HG03060 (cell line): ENCODE data around the gene STARD10.

Source experiments
- ATAC-seq: cut with Tn5 transposase; IDR thresholded peaks from one replicate; pipeline ENCODE4 v1.9.1; 2021; ENCODE audit warnings: low read depth, moderate number of reproducible peaks; ENCODE audit not compliant: unreplicated experiment

The STARD10 gene

DNA sequence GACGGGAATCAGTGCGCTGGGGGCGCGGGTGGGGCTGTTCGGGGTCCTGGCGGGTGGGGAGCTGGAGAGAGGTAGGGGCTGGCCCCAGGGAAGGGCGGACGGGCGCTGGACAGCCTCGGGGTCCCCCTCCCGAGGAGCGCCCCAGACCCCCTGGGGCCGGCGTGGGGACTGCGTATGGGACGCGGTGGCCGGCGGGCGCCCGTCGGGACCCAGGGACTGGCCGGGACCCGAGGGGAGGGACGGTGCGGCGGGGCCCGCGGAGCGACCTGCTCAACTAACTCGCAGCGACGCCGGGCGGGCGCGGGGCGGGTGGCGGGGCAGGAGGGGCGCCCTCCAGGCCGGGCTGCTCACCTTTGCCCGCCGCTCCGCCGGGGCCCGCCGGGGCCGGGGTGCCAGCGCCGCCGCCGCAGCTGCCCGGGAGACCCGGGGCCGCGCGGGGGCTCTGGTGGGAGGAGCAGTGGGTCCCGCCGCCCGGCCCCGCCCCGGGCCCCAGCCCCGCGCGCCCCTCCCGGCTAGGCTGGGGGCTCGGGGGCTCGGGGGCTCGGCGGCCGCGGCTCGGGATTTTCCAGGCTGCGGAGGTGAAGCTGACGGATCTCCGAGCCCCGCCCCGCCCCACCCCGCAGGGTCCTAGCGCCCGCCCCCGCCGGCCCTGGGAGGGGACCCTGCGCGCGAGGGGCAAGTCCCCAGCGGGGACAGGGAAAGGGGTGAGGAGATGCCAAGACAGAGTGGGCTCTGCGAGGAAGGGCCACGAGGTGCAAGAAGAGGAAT lies 12.3 kb downstream of the STARD10 start:
- no peak for ATAC-seq

DNA sequence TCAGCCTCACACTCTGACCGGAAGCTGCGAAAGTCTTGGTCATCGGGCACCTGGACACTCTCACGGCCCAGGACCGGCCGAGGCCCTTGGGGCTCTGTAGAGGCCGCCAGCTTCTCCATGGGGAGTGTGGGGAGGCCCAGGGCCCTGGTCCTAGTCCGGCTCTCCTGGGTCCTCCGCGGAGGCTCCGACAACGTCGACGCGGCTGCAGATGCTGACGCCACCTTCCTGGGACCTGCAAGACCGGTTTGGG lies 12.9 kb downstream of the STARD10 start:
- ATAC-seq: no peak

DNA sequence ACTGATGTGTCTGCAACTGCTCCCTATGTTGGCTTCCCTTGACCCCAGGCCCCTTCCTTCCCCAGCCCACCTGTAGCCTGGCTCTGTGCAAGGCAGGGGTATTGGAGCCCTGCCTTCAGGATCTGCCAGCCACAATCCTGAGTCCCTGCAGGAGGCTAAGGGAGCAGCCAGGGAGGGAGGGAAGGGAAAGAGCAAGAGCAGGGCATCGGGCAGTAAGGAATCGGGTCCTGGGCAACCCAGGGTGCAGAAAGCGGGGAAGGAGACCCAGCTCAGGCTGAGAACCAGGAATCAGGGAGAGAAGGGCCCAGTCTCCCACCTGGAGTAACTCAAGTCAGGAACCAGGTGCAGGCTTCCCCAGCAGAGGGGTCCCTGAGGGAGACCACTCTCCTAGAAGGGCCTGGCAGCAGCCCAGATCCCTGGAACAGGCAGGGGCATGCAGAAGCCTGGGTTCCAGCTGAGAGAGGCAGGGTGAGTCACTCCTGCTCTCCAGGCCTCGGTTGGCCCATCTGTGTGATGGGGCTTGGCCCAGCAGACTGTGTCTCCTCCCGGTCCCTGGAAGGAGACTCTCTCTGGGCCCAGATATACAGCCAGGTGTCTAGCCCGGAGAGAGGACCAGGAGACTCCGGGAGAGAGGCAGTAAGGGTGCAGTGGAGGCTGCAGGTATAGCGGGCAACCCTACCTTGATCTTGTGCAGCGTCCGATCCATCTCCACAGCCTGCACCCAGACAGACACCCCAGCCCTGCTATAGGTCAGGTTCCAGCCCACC lies 13.4 kb downstream of the STARD10 start:
- no peak for ATAC-seq

DNA sequence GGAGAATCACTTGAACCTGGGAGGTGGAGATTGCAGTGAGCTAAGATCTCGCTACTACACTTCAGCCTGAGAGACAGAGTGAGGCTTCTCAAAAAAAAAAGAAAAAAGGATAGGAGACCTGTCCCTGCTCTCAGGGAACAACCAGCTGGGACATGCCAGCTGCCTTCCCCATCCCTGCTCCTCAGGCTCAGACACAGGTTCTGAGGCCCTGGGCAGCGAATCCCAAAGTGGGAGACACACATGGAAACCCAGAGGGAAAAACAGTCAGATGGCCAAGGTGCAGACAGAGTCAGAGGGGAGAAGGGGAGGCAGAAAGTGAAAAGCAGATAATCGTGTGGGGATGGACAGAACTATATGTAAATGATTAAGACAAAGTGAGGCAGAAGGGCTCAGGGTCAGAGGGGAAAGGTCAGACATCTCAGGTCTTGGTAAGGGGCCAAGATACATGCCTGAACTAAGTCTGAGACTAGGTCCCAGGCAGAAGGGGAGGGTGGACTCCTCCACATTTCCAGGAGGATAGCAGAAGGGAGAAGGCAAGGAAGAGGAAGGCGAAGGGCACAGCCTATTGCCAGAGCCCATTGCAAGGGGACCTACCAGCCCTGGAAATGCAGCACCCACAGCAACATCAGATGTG lies 14.2 kb downstream of the STARD10 start:
- no peak for ATAC-seq

DNA sequence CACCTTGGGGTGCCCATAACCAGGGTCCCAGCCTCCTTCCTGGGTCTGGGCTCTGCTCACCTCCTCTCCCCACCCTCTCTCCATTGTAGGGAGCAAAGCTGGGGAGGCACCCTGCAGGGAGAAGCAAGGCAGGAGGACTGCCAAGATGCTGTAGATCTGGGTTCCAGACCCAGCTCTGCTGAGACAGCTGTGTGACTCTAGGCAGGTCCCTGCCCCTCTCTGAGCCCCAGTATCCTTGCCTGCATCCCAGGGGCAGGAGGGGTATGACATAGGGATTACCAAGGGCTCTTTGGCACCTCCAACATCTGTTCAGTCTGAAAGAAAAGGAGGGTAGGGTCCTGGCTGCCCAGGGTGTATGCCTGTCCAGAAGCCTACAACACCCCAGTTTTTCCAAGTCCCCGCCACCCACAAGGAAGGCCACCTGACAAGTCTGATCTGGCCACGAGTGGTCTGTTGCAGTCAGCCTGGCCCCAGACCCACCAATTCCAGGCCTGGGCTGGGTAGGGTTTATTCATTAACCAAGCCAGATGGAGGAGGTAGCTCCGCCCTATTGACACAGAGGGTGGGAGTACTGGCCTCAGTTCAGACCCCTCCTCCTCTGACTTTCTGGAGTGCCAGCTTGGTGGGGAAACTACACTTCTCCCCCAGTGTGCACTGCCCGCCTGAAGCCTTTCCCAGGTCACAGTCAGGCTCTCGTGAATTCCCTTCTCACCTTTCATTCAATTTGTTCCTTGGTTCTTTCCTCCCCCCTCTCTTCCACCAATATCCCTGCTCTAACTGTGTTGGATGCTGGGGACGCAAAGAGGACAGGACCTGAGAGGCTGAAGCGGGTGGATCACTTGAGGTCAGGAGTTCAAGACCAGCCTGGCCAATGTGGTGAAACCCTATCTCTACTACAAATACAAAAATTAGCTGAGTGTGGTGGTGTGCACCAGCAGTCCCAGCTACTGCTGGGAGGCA lies 15.0 kb downstream of the STARD10 start:
- ATAC-seq: no peak

DNA sequence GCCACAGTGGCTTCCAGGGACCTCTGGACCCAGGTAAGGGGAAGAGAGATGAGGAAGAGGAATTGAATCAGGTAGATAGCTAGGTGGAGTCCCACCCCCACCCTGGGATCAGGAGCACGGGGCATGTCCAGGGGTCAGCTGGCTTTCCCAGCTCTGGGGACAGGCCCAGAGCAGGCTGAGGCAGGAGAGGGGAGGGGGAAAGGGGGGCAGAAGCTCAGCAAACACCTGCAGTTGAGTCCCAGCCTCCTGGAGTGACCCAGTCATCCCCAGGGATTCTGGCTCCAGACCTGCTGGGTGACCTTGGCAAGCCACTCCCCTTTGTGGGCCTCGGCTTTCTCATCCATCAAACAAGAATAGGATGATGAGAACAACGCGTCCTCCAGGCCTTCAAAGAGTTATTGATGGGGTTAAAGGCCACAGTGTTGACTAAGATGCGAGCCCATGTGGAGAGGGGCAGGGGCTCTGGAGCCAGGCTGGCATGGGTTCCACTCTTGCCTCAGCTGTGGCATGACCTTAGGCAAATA lies 16.0 kb downstream of the STARD10 start:
- ATAC-seq: no peak

DNA sequence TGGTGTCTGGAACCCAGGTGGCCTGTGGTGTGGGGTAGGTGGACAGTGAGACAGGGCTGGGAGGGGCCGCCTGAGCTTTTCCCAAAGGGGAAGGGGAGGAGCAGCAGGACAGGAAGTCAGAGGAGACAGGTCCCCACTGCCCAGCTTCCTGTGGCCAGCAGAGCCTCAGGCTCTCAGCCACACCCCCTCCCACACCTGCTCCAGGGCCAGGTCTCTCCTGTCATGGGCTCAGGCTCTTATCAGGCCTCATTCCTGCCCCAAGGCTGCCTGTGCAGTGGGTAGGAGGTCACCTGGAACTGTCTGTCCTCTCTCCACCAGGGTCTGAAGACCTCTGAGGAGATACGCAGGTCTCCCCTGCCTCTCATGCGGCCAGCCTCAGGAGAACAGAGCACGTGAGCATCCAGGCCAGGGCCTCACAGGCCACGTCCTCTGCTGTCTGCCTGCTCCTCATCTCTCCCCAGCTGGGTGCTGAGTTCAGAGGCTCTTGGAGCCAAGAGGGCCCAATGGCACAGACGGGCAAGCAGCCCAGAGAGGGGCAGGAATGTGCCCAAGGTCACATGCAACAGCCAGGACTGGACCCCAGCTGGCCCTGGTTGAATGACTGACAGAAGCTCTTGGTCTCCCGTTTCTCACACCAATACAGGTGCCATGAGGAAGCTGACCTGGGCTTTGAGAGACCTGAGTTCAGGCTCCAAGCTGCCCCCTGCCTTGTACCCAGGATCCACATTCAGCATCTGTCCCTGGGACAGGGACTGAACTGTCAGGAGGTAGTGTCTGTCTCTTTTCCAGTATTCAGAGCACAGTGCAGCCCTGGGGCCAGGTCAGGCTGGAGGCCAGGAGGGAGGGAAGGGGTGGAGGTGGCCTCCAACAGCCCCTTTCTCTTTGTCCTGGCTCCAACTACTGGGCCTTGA lies 16.7 kb downstream of the STARD10 start:
- ATAC-seq: no peak

DNA sequence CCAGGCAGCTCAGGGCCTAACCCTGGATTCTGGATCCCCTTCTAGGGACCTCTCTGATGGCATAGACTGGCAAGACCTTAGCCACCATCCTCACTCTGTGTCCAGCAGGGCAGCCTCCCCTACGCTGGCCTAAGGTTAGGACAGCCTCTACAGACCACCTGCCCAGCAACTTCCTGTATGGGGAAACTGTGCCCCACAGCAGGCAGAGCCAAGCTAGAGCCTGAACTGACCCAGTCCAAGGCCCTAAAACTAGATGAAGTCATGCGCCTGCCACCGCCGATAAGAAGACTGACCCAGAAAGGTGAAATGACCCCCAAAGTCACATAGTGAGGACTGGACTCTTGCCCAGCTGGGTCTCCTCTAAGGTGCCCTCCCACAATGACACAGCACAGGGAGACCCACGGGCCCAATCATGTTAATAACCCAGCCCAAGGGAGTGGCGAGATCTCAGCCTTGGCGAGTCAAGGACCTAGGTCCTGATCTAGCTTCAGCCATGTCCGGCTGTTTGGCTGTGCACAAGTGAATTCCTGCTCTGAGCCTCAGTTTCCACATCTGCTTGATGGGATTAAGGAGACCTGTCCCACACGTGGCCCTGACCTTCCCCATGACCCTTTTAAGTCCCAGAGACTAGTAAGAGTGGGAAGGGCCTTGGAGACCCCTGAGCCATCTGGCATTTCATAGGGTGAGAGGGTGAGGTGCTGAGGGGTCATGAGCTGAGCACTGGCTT lies 17.6 kb downstream of the STARD10 start:
- no peak for ATAC-seq

DNA sequence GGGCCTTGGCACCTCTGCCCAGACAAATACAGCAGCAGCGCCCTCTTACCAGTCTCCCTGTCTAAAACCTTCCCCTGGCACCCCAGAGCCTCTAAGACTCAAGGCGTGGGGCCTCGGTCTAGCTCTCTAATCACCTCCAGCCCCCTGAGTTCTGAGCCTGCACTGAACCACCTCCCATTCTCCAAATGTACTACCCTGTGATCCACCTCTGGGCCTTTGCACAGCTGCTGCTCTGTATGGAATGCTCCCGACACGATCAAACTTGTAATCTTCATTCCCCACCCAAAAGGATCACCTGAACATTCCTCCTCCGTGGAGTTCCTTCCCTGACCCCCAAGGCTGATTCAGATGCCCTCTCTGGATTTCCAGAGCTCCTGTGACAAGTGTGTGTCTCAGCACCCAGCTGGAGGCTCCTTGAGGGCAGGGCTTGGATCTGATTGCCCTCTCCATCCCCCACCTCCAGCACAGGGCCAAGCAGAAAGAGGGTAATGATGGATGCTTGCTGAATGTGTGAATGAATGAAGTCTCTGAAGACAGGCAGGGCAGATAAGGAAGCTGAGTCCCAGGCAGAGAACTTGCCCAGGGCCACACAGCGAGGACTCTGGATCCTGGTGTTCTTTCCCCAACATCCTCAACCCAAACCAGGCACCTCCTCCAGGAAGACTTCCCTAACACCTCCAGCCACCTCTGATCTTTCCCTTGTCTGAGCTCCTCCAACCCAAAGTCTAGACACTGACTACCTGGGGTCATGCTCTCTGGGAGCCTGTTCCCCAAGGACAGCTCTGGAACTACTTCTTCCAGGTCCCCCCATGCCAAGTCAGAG lies 18.3 kb downstream of the STARD10 start:
- ATAC-seq: no peak

DNA sequence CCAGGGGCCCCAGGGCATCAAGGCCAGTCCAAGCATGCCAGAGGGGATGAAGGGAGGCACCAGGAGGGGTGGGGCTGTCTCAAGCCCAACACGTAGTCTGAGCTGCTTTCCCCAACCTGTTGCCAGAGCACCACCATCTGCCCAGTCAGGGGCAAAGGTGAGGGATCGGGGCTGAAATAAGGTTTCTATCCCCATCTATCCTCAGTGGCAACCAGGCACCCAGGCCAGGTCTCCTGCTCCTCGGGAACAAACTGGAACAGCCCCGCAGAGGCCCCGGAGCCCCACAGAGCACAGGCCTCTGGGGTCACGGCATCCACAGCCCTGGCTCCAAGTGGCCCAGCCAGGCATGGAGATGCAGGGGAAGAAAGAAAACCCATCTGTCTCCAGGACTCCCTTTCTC lies 19.3 kb downstream of the STARD10 start:
- no peak for ATAC-seq

DNA sequence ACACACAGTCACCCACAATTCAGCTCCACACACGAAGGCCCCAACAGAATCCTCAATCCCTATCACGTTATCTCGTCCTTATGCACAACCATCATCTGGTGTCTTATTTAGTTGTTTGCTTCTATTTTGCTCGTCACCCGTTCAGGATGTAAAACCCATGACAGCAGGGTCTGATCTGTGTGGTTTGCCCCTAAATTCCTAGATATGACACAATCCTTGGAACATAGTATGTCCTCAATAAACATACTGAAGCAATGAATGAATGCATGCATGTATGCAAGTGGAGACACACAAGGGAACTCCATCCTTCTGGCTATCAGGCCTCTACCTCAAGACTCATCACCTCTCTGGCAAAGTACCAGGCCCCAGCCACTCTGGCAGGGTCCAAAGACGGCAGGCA lies 20.2 kb downstream of the STARD10 start:
- no peak for ATAC-seq

DNA sequence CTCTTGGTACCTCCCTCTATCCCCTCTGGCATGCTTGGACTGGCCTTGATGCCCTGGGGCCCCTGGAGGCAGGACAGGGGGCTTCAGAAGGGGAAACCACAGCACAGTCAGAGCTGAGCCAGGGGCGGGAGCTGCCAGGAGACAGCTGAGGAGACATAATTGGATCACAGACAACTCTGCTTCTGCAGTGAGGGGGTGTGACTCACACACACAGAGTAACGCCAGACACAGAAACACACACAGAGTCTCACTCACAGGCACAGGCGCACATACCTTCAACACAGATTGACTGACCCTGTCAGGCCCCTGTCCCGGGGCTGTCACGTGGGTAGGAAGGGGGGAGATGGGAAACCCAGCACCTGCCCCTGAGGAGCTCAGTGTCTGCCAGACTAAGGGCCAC lies 20.6 kb downstream of the STARD10 start:
- ATAC-seq: no peak

DNA sequence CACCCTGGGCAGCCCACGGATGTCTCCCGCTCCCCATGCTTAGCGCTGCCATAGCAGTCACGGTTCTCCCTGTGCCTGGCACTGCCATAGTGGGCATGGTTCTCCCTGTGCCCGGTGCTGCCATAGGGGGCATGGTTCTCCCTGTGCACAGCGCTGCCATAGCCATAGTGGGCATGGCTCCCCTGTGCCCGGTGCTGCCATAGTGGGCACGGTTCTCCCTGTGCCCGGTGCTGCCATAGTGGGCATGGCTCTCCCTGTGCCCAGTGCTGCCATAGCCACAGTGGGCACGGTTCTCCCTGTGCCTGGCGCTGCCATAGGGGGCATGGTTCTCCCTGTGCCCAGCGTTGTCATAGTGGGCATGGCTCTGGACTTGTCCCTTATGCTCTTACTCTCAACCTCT lies 21.8 kb downstream of the STARD10 start:
- no peak for ATAC-seq

DNA sequence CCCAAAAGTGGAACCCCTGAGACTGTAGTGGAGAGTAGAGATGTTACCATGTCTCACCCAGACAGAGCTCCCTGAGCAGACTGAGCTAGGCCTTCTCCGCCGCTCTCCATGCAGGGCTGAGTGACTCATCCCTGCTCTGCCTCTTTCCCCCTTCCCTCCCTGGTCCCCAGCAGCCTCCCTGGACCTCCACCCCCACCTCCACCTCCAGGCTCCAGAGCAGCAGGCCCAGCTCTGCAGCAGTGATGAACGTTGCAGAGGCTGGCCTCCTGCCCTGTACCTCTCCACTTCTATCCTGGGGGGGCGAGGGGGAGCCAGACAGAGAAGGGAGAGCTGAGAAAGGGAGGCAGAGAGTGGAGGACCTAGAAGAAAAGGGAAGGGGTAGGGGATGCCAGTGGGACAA lies 22.3 kb downstream of the STARD10 start:
- ATAC-seq: no peak

DNA sequence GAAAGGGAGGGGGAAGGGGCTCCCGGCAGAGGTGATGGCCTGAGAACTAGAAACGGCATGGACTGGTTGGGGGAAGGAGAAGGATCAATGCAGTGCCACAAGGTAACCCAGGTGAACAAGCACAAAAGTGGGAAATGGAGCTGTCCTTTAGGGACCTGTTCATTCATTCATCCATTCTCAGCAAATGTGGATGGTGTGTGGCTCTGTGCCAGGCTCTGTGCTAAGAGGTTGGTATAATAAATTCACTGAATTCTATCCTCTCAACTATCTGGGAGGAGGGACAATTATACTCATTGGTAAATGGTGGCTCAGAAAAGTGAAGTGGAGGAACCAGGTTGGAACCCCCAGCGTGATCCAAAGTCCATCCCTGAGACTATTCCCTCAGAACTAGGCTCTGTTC lies 23.0 kb downstream of the STARD10 start:
- no peak for ATAC-seq

DNA sequence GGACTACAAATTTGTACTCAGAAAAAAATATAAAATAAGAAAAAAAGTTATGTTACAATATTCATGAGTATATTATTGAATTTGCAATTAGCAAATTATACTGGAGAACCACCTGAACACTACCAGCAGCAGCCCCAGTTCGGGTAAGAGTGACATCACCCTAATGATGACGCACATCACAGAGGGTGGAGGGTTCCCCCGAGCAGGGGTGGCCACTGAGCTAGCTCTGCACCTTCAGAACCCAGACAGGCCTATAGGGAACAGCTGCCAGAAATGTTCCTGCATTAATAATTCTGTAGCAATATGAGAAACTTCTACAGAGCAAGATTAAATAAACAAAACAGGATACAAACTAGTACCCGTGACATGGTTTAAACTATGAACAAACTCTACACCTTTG lies 24.2 kb downstream of the STARD10 start:
- ATAC-seq: no peak

DNA sequence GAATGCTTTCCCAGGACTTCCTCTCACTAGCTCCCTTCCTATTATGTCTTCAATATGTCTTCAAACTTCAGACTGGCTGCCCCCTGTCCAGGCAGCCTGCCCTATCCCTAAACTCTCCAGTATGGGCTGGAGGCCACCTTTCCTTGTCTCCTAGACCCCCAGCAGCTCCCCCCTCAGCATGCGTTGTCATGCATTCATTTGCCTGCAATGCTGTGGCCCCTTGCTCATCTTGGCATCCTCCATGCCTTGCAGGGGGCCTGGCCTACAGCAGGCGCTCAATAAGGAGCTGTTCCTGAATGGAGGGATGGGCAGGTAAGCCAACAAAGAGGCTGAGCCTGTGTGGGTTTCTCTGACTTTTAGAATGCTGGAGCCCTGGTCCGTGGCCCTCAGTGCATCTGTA lies 25.3 kb downstream of the STARD10 start:
- ATAC-seq: no peak
